Activated CD4-positive, alpha-beta T cell treated with anti-CD3 and anti-CD28 coated beads, Interleukin-2, amount 10 ng/mL, durations not matched to agents 24 days and 14 days (primary cell): ENCODE data around the gene GOLGA8Q. TPM values are rescaled to one million over a fixed set of nuclear protein-coding genes. Genes with fewer than 3 reads are reported as not detected.
A peak's percentile ranks its signal among the peaks of the same experiment; 100 is the strongest.
"Not testable (repeated sequence)": the region's sequence is repeated elsewhere in the genome, so short reads cannot be mapped to it uniquely, and the experiment has no call there.

Experiments
- DNase-seq: peaks from one replicate; pipeline ENCODE4 v3.0.0; 2022
- H3K27ac Mint-ChIP-seq: one replicate; pipeline ENCODE4 v1.8.0; 2022; ENCODE audit warnings: mild to moderate bottlenecking, mixed read lengths
- H3K27me3 Mint-ChIP-seq: one replicate; pipeline ENCODE4 v1.8.0; 2022; ENCODE audit warnings: mixed read lengths
- H3K36me3 Mint-ChIP-seq: one replicate; pipeline ENCODE4 v1.8.0; 2022; ENCODE audit warnings: low read depth, mild to moderate bottlenecking, mixed read lengths
- H3K4me1 Mint-ChIP-seq: one replicate; pipeline ENCODE4 v1.8.0; 2021; ENCODE audit warnings: mixed read lengths
- H3K4me3 Mint-ChIP-seq: one replicate; pipeline ENCODE4 v1.8.0; 2022; ENCODE audit warnings: mild to moderate bottlenecking, moderate library complexity, mixed read lengths
- H3K9me3 Mint-ChIP-seq: one replicate; pipeline ENCODE4 v1.8.0; 2021; ENCODE audit warnings: mixed read lengths
- intact Hi-C: fragments of 100-400 bp; cut with micrococcal nuclease; formaldehyde crosslinking; loops from one replicate; pipeline ENCODE4 v1.15.1; 2023
- total RNA-seq: library from RNA; stranded (reverse); gene quantifications from 2 replicates; pipeline ENCODE4 v1.2.3, GENCODE V29; 2022

GOLGA8Q gene
- total RNA-seq = 0.77 TPM in 1 of 2 replicates, not detected in the other

- intact Hi-C loops, H3K9me3 Mint-ChIP-seq, H3K4me1 Mint-ChIP-seq: not testable (repeated sequence)
These were observed at the start of gene GOLGA8Q for GRCh38 chr15:30551750-30552149. TSS of gene GOLGA8Q (plus strand) at chr15:30552050. CDS start at chr15:30552078, 28 bp downstream.

GRCh38 chr15:30502904-30503781 is 48.7 kb upstream of the GOLGA8Q start:
- DNase-seq, H3K4me1 Mint-ChIP-seq, intact Hi-C loops, H3K4me3 Mint-ChIP-seq, H3K9me3 Mint-ChIP-seq, H3K27me3 Mint-ChIP-seq, H3K27ac Mint-ChIP-seq, H3K36me3 Mint-ChIP-seq: not testable (repeated sequence)

More at GRCh38 chr15:30551750-30552149, at the start of gene GOLGA8Q:
- DNase-seq, H3K4me3 Mint-ChIP-seq, H3K27ac Mint-ChIP-seq, H3K27me3 Mint-ChIP-seq, H3K36me3 Mint-ChIP-seq: not testable (repeated sequence)

GRCh38 chr15:30504162-30504843 is 47.5 kb upstream of the GOLGA8Q start:
- DNase-seq, H3K27ac Mint-ChIP-seq, H3K27me3 Mint-ChIP-seq, H3K9me3 Mint-ChIP-seq, H3K4me3 Mint-ChIP-seq, H3K4me1 Mint-ChIP-seq, intact Hi-C loops, H3K36me3 Mint-ChIP-seq: not testable (repeated sequence)

GRCh38 chr15:30514545-30514944 is 37.3 kb upstream of the GOLGA8Q start:
- DNase-seq, H3K27me3 Mint-ChIP-seq, H3K4me3 Mint-ChIP-seq, H3K27ac Mint-ChIP-seq, intact Hi-C loops, H3K36me3 Mint-ChIP-seq, H3K9me3 Mint-ChIP-seq, H3K4me1 Mint-ChIP-seq: not testable (repeated sequence)

- H3K9me3 Mint-ChIP-seq, H3K4me3 Mint-ChIP-seq, H3K27ac Mint-ChIP-seq, H3K36me3 Mint-ChIP-seq, intact Hi-C loops, H3K4me1 Mint-ChIP-seq, H3K27me3 Mint-ChIP-seq, DNase-seq: not testable (repeated sequence)
These were observed 28.2 kb upstream of the GOLGA8Q start for GRCh38 chr15:30523453-30524243.

GRCh38 chr15:30525912-30526311 is 25.9 kb upstream of the GOLGA8Q start:
- intact Hi-C loops, H3K9me3 Mint-ChIP-seq, H3K4me3 Mint-ChIP-seq, H3K36me3 Mint-ChIP-seq, H3K27me3 Mint-ChIP-seq, H3K4me1 Mint-ChIP-seq, DNase-seq, H3K27ac Mint-ChIP-seq: not testable (repeated sequence)

- DNase-seq, H3K27me3 Mint-ChIP-seq, H3K27ac Mint-ChIP-seq, H3K9me3 Mint-ChIP-seq, intact Hi-C loops, H3K4me3 Mint-ChIP-seq, H3K36me3 Mint-ChIP-seq, H3K4me1 Mint-ChIP-seq: not testable (repeated sequence)
These were observed 22.8 kb upstream of the GOLGA8Q start for GRCh38 chr15:30529049-30529448.

- H3K27me3 Mint-ChIP-seq, H3K4me1 Mint-ChIP-seq, H3K9me3 Mint-ChIP-seq, intact Hi-C loops, H3K27ac Mint-ChIP-seq, H3K4me3 Mint-ChIP-seq, H3K36me3 Mint-ChIP-seq: not testable (repeated sequence)
- peak; percentile 59 for DNase-seq
These were observed 15.1 kb downstream of the GOLGA8Q start for GRCh38 chr15:30566949-30567348.

- H3K4me3 Mint-ChIP-seq, H3K27ac Mint-ChIP-seq, H3K36me3 Mint-ChIP-seq, H3K9me3 Mint-ChIP-seq, H3K4me1 Mint-ChIP-seq, intact Hi-C loops, DNase-seq, H3K27me3 Mint-ChIP-seq: not testable (repeated sequence)
These were observed 21.2 kb downstream of the GOLGA8Q start for GRCh38 chr15:30573012-30573491.

- H3K36me3 Mint-ChIP-seq, intact Hi-C loops, H3K9me3 Mint-ChIP-seq: not testable (repeated sequence)
These were observed 27.6 kb downstream of the GOLGA8Q start for GRCh38 chr15:30579394-30579970.

GRCh38 chr15:30580716-30581115 is 28.9 kb downstream of the GOLGA8Q start:
- H3K27ac Mint-ChIP-seq, DNase-seq, H3K36me3 Mint-ChIP-seq, H3K9me3 Mint-ChIP-seq, H3K4me1 Mint-ChIP-seq, H3K27me3 Mint-ChIP-seq, intact Hi-C loops, H3K4me3 Mint-ChIP-seq: not testable (repeated sequence)

More at GRCh38 chr15:30579394-30579970, 27.6 kb downstream of the GOLGA8Q start:
- not testable (repeated sequence) for H3K4me1 Mint-ChIP-seq, H3K27me3 Mint-ChIP-seq, H3K4me3 Mint-ChIP-seq, H3K27ac Mint-ChIP-seq, DNase-seq

- DNase-seq, H3K36me3 Mint-ChIP-seq, H3K4me3 Mint-ChIP-seq, intact Hi-C loops, H3K4me1 Mint-ChIP-seq, H3K27me3 Mint-ChIP-seq, H3K27ac Mint-ChIP-seq, H3K9me3 Mint-ChIP-seq: not testable (repeated sequence)
These were observed 47.1 kb downstream of the GOLGA8Q start for GRCh38 chr15:30598953-30599352.

- intact Hi-C loops, H3K27me3 Mint-ChIP-seq, H3K36me3 Mint-ChIP-seq, DNase-seq, H3K4me3 Mint-ChIP-seq, H3K27ac Mint-ChIP-seq, H3K4me1 Mint-ChIP-seq, H3K9me3 Mint-ChIP-seq: not testable (repeated sequence)
These were observed 51.9 kb downstream of the GOLGA8Q start, which contains the start of gene GOLGA8H for GRCh38 chr15:30603796-30604195. TSS of gene GOLGA8H (plus strand) at chr15:30604028. CDS start at chr15:30604126, 98 bp downstream.
